Measurements from ENCODE around the gene TRAPPC6A. TPM values are rescaled to one million over a fixed set of nuclear protein-coding genes. Genes with fewer than 3 reads are reported as not detected.

Gene TRAPPC6A
- total and polyA plus RNA-seq, 9 of the 15 experiments (the other 6 are each of a cell fraction or from before 2014, with no cell fraction given), result 0.82 to 23.6 (median 11.6) TPM

GRCh38 chr19:45223879-45224278 lies 45.8 kb upstream of the TRAPPC6A start:
- Histone ChIP-seq H3K9ac (ENCODE audit: insufficient read depth in 1 of 2, low read depth in 2 of 2, low read length in 2 of 2) (no peak overlapping the region), H4K20me1 (replicated peaks; ENCODE audit: control insufficient read depth, insufficient read depth, low read length) (no peaks in the 10 kb centered on the region), H3K9me3 (replicated peaks; ENCODE audit: control insufficient read depth, insufficient read depth, low read depth, low read length) (no peaks in the 10 kb centered on the region), H3K27me3 (ENCODE audit: control insufficient read depth in 2 of 2, insufficient read depth in 2 of 2, low read length in 2 of 2) (no peaks in the 10 kb centered on the region), H3K9me1 (ENCODE audit: control insufficient read depth, insufficient read depth, low read length) (no peaks in the 10 kb centered on the region), H3K4me2 (ENCODE audit: insufficient read depth, low read length) (no peak overlapping the region), H3K27ac (ENCODE audit: extremely low read depth, low read depth, low read length) (no peak overlapping the region), H3K4me1 (replicated peaks in 1 of 2; ENCODE audit: control insufficient read depth in 2 of 2, insufficient read depth in 2 of 2, low read length in 2 of 2) (peaks cover 7 to 14% of the 10 kb centered on the region in 2 experiments; a peak in 4 of 5 replicates), H2AFZ (ENCODE audit: low read depth, low read length) (no peak overlapping the region), H3K4me3 (no peak overlapping the region), H3K36me3 (ENCODE audit: control insufficient read depth, insufficient read depth, low read length) (peaks cover 2% of the 10 kb centered on the region; the same call in 2 of the 3 replicates), H3K79me2 (ENCODE audit: control insufficient read depth, insufficient read depth, low read length) (no peaks in the 10 kb centered on the region)
- DNase-seq (ENCODE audit: extremely low read depth in 1 of 4, low spot score in 3 of 4) (no peak), FAIRE-seq (no peak), ATAC-seq (no peak)
- 63% methylated on average over 2 of the region's 5 CpGs for whole genome bisulfite sequencing (ENCODE audit: insufficient coverage, low coverage, missing lambda C conversion rate)
- in situ Hi-C loops (cut with MboI), result no loop called here
- POLR2A ChIA-PET, result interaction anchor here (1.5 kb wide), 1 partner anchor 46 kb away, joined by 4 read pairs; no protein-coding TSS in a partner anchor
- CTCF ChIA-PET (ENCODE audit: low intra/inter-chr PET ratio), result no interaction called here
- BruUV-seq (replicated peaks), result no TSS peak
- intact Hi-C loops (cut with micrococcal nuclease), result no loop called here
- TF ChIP-seq BCOR (IDR thresholded peaks at IDR 0.05), result peak; percentile 78
- no peak for TF ChIP-seq ELK1 (CRISPR knock-in tag; IDR thresholded peaks at IDR 0.05)
- no peak for TF ChIP-seq HES1 (IDR thresholded peaks at IDR 0.05; ENCODE audit: low read depth)
- no peak for TF ChIP-seq NR0B1 (IDR thresholded peaks at IDR 0.05; ENCODE audit: partially characterized antibody)
- peak; percentile 88 for TF ChIP-seq SMARCA5 (IDR thresholded peaks at IDR 0.05)
- peak; percentile 34 for TF ChIP-seq RBM25 (IDR thresholded peaks at IDR 0.05; ENCODE audit: low read depth, low read length, severe bottlenecking)
- no peak for TF ChIP-seq ZNF395 (CRISPR knock-in tag; IDR thresholded peaks at IDR 0.05)
- no peak for TF ChIP-seq ZNF134 (CRISPR knock-in tag; conservative IDR thresholded peaks at IDR 0.05)
- TF ChIP-seq FOSL1 (tag; conservative IDR thresholded peaks at IDR 0.05), result no peak
- TF ChIP-seq E2F4 (CRISPR knock-in tag; IDR thresholded peaks at IDR 0.05; ENCODE audit: low read depth), result no peak
- TF ChIP-seq GMEB1 (CRISPR knock-in tag; IDR thresholded peaks at IDR 0.05), result no peak
- no peak for TF ChIP-seq XRCC4 (IDR thresholded peaks at IDR 0.05; ENCODE audit: extremely low read depth, insufficient read depth, insufficient read length)
- no peak for TF ChIP-seq ZNF696 (CRISPR knock-in tag; conservative IDR thresholded peaks at IDR 0.05)
- no peak for TF ChIP-seq PCBP1 (IDR thresholded peaks at IDR 0.05; ENCODE audit: low read depth, low read length, poor library complexity, severe bottlenecking)
- no peak for TF ChIP-seq IRF2 (CRISPR knock-in tag; IDR thresholded peaks at IDR 0.05)
- TF ChIP-seq ZBTB7A (IDR thresholded peaks at IDR 0.05; ENCODE audit: borderline replicate concordance, control insufficient read depth, low read depth, low read length), result no peak

Data from K562 (cell line).